DMS153 treated with DMSO at 0.1 percent for 48 hours (cell line): ENCODE results near the gene CSF3.
"Not testable (repeated sequence)": the region's sequence is repeated elsewhere in the genome, so short reads cannot be mapped to it uniquely, and the experiment has no call there.

ENCODE experiments used
- DNase-seq: peaks from one replicate; lab custom pipeline; 2025; ENCODE audit not compliant: unreplicated experiment; lab: John Stamatoyannopoulos, UW

CSF3 gene

GRCh38 chr17:39996800-39997199 lies 18.4 kb upstream of the CSF3 start:
- DNase-seq, result no peak

GRCh38 chr17:39997543-39997942 lies 17.7 kb upstream of the CSF3 start:
- DNase-seq, result no peak

GRCh38 chr17:39999067-39999466 lies 16.2 kb upstream of the CSF3 start:
- DNase-seq, result no peak

GRCh38 chr17:40000161-40000560 lies 15.1 kb upstream of the CSF3 start:
- DNase-seq, result no peak

- DNase-seq, result not testable (repeated sequence)
These were observed 13.9 kb upstream of the CSF3 start for GRCh38 chr17:40001335-40001734.

GRCh38 chr17:40004072-40004471 lies 11.2 kb upstream of the CSF3 start:
- DNase-seq, result no peak

GRCh38 chr17:40004712-40005111 lies 10.5 kb upstream of the CSF3 start:
- DNase-seq, result no peak

- DNase-seq, result no peak
These were observed 9.7 kb upstream of the CSF3 start for GRCh38 chr17:40005520-40005919.

GRCh38 chr17:40010946-40011500 lies 4.2 kb upstream of the CSF3 start:
- DNase-seq, result not testable (repeated sequence)

GRCh38 chr17:40012017-40012647 lies 3.1 kb upstream of the CSF3 start:
- not testable (repeated sequence) for DNase-seq

- DNase-seq, result no peak
These were observed 762 bp upstream of the CSF3 start for GRCh38 chr17:40014375-40014980.

GRCh38 chr17:40015998-40016985 lies 1.1 kb downstream of the CSF3 start:
- no peak for DNase-seq

- DNase-seq, result no peak
These were observed 2.3 kb downstream of the CSF3 start for GRCh38 chr17:40017422-40018080.

GRCh38 chr17:40018211-40019121 lies 3.2 kb downstream of the CSF3 start:
- no peak for DNase-seq

- no peak for DNase-seq
These were observed 4.1 kb downstream of the CSF3 start for GRCh38 chr17:40019140-40019991.

- no peak for DNase-seq
These were observed 4.9 kb downstream of the CSF3 start for GRCh38 chr17:40020146-40020545.

GRCh38 chr17:40021451-40021971 lies 6.3 kb downstream of the CSF3 start:
- no peak for DNase-seq

- no peak for DNase-seq
These were observed 7.3 kb downstream of the CSF3 start for GRCh38 chr17:40022497-40022896.
